ENCODE data around the gene CDH10. TPM values are rescaled to one million over a fixed set of nuclear protein-coding genes. Genes with fewer than 3 reads are reported as not detected.
A peak's percentile ranks its signal among the peaks of the same experiment; 100 is the strongest.

CDH10 gene
- total and polyA plus RNA-seq, 2 donors (not counting 3 experiments of a cell fraction or from before 2014, with no cell fraction given), result 0.07 TPM; not detected in 1

- FAIRE-seq (peak; percentile 35), DNase-seq (ENCODE audit: low read depth, low spot score) (peak; percentile 20)
- Histone ChIP-seq H3K4me3 (replicated peaks in 1 of 3; ENCODE audit: insufficient read depth in 1 of 3, low read depth in 1 of 3, low read length in 3 of 3) (no peak overlapping the region), H3K4me1 (ENCODE audit: control insufficient read depth, extremely low read depth, insufficient read depth, low read length) (no peaks in the 10 kb centered on the region), H3K9me3 (replicated peaks; ENCODE audit: control insufficient read depth, insufficient read depth, low read length) (no peaks in the 10 kb centered on the region), H2AFZ (ENCODE audit: low read depth, low read length) (no peak overlapping the region), H3K9me1 (replicated peaks; ENCODE audit: control insufficient read depth, extremely low read depth, insufficient read depth, low read length) (no peaks in the 10 kb centered on the region), H3K27me3 (ENCODE audit: control insufficient read depth in 2 of 2, insufficient read depth in 2 of 2, low read length in 2 of 2) (no peaks in the 10 kb centered on the region), H3K9ac (replicated peaks; ENCODE audit: extremely low read depth, insufficient read depth, low read length) (no peak overlapping the region), H3K27ac (ENCODE audit: insufficient read depth, low read depth, low read length) (no peak overlapping the region), H3K4me2 (ENCODE audit: insufficient read depth, low read length) (no peak overlapping the region), H3K79me2 (ENCODE audit: control insufficient read depth, insufficient read depth, low read length) (no peaks in the 10 kb centered on the region), H3K36me3 (ENCODE audit: control insufficient read depth in 2 of 2, extremely low read depth in 1 of 2, insufficient read depth in 2 of 2, low read length in 2 of 2) (no peaks in the 10 kb centered on the region), H4K20me1 (replicated peaks; ENCODE audit: control insufficient read depth, extremely low read depth, insufficient read depth, low read length) (no peaks in the 10 kb centered on the region)
- CTCF ChIA-PET, result no interaction called here
- no TSS peak for BruUV-seq (replicated peaks)
- POLR2A ChIA-PET, result no interaction called here
- dilution Hi-C loops (cut with MboI; ENCODE audit: extremely low pct_ligation_motif_present, low sequenced_read_pairs), result no loop called here
- intact Hi-C loops (cut with micrococcal nuclease), result no loop called here
- TF ChIP-seq CTCF (IDR thresholded peaks at IDR 0.05; ENCODE audit: extremely low read depth in 1 of 2, insufficient read depth in 1 of 2, low read depth in 1 of 2, low read length in 2 of 2), result peak; percentile 20 to 25
- TF ChIP-seq POLR2A (IDR thresholded peaks at IDR 0.05; ENCODE audit: low read depth, low read length), result no peak
Observed at GRCh38 chr5:24633715-24634325, 11.0 kb downstream of the CDH10 start.

DNA sequence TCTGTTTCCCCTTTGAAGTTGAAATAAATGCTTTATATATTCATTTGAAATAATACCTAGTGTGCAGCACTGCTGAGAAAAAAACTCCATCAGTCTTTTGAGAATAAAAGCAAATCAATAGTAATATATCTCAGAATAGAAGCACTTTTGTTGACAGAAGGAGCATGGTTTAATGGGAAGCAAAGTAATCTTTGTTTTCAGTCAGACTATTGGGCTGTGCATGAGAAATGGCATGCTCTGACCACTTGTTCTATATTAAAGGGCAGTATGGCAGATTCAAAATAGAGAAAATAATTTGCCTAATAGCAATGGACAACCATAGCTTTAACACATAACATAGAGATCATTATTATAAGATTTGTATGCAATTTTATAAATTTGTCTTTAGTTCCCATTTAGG is 12.4 kb downstream of the CDH10 start:
- Histone ChIP-seq H4K20me1 (replicated peaks; ENCODE audit: control insufficient read depth, extremely low read depth, insufficient read depth, low read length) (no peaks in the 10 kb centered on the region), H2AFZ (ENCODE audit: low read depth, low read length) (no peak overlapping the region), H3K27me3 (ENCODE audit: control insufficient read depth in 2 of 2, insufficient read depth in 2 of 2, low read length in 2 of 2) (no peaks in the 10 kb centered on the region), H3K4me1 (ENCODE audit: control insufficient read depth, extremely low read depth, insufficient read depth, low read length) (no peaks in the 10 kb centered on the region), H3K9me3 (replicated peaks; ENCODE audit: control insufficient read depth, insufficient read depth, low read length) (no peaks in the 10 kb centered on the region), H3K4me2 (ENCODE audit: insufficient read depth, low read length) (no peak overlapping the region), H3K79me2 (ENCODE audit: control insufficient read depth, insufficient read depth, low read length) (no peaks in the 10 kb centered on the region), H3K9me1 (replicated peaks; ENCODE audit: control insufficient read depth, extremely low read depth, insufficient read depth, low read length) (no peaks in the 10 kb centered on the region), H3K27ac (ENCODE audit: insufficient read depth, low read depth, low read length) (no peak overlapping the region), H3K36me3 (ENCODE audit: control insufficient read depth in 2 of 2, extremely low read depth in 1 of 2, insufficient read depth in 2 of 2, low read length in 2 of 2) (no peaks in the 10 kb centered on the region), H3K4me3 (replicated peaks in 1 of 3; ENCODE audit: insufficient read depth in 1 of 3, low read depth in 1 of 3, low read length in 3 of 3) (no peak overlapping the region), H3K9ac (replicated peaks; ENCODE audit: extremely low read depth, insufficient read depth, low read length) (no peak overlapping the region)
- DNase-seq (ENCODE audit: low read depth, low spot score) (no peak), FAIRE-seq (no peak)
- ChIA-PET POLR2A (no interaction called here), CTCF (no interaction called here)
- no peak for TF ChIP-seq POLR2A (IDR thresholded peaks at IDR 0.05; ENCODE audit: low read depth, low read length)
- TF ChIP-seq, protein P1, sequence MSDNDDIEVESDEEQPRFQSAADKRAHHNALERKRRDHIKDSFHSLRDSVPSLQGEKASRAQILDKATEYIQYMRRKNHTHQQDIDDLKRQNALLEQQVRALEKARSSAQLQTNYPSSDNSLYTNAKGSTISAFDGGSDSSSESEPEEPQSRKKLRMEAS (IDR thresholded peaks at IDR 0.05; ENCODE audit: insufficient read depth, insufficient read length), result no peak
- no peak for TF ChIP-seq POLR2AphosphoS5 (IDR thresholded peaks at IDR 0.05; ENCODE audit: insufficient read depth, low read depth, low read length)
- TF ChIP-seq EZH2 (IDR thresholded peaks at IDR 0.05; ENCODE audit: borderline replicate concordance, low read depth, low read length, severe bottlenecking), result no peak
- no peak for TF ChIP-seq GATA2 (IDR thresholded peaks at IDR 0.05; ENCODE audit: insufficient read depth, insufficient read length, low read depth, low read length)
- no TSS peak for BruUV-seq (replicated peaks)
- dilution Hi-C loops (cut with MboI; ENCODE audit: extremely low pct_ligation_motif_present, low sequenced_read_pairs), result no loop called here
- intact Hi-C loops (cut with micrococcal nuclease), result no loop called here
